Activated CD8-positive, alpha-beta T cell treated with anti-CD3 and anti-CD28 coated beads for 36 hours (primary cell): ENCODE results near the gene SPINDOC. TPM values are rescaled to one million over a fixed set of nuclear protein-coding genes. Genes with fewer than 3 reads are reported as not detected.
"Not testable (repeated sequence)": the region's sequence is repeated elsewhere in the genome, so short reads cannot be mapped to it uniquely, and the experiment has no call there.

Experiments used
- ATAC-seq: fragments of 200-7000 bp; cut with Tn5 transposase; one replicate; pipeline ENCODE4 v1.10.0; 2021; ENCODE audit warnings: mild to moderate bottlenecking, moderate library complexity
- CTCF ChIA-PET: fragments of 350-600 bp; sonication (Branson Sonifier 250); formaldehyde crosslinking; loops from one replicate; lab custom pipeline; 2021; ENCODE audit warnings: antibody characterized with exemption; lab: Charles Lee
- POLR2A ChIA-PET: fragments of 350-600 bp; sonication (Branson Sonifier 250); formaldehyde crosslinking; loops from one replicate; lab custom pipeline; 2021; ENCODE audit warnings: antibody characterized with exemption; lab: Charles Lee
- DNase-seq: peaks from one replicate; pipeline ENCODE4 v3.0.0-alpha.2; 2020
- H3K27ac Mint-ChIP-seq: one replicate; pipeline ENCODE4 v1.8.0; 2021; ENCODE audit warnings: mild to moderate bottlenecking, mixed read lengths
- H3K27me3 Mint-ChIP-seq: one replicate; pipeline ENCODE4 v1.8.0; 2021; ENCODE audit warnings: mixed read lengths
- H3K36me3 Mint-ChIP-seq: one replicate; pipeline ENCODE4 v1.8.0; 2021; ENCODE audit warnings: low read depth, mixed read lengths
- H3K4me1 Mint-ChIP-seq: one replicate; pipeline ENCODE4 v1.8.0; 2021; ENCODE audit warnings: low read depth, mixed read lengths
- H3K4me3 Mint-ChIP-seq: one replicate; pipeline ENCODE4 v1.8.0; 2021; ENCODE audit warnings: mild to moderate bottlenecking, moderate library complexity, mixed read lengths
- H3K9me3 Mint-ChIP-seq: one replicate; pipeline ENCODE4 v1.8.0; 2021; ENCODE audit warnings: mixed read lengths
- CTCF ChIP-seq: fragments of 200-600 bp; IDR thresholded peaks from one replicate; pipeline ENCODE4 v1.8.0; 2022; ENCODE audit warnings: antibody characterized with exemption, mild to moderate bottlenecking
- intact Hi-C: fragments of 100-400 bp; cut with micrococcal nuclease; formaldehyde crosslinking; loops from one replicate; pipeline ENCODE4 v1.10.0; 2022
- total RNA-seq, 2 experiments: library from RNA; stranded (reverse); gene quantifications; one replicate each; pipeline ENCODE4 v1.2.3, GENCODE V29; 2021

The SPINDOC gene
- total RNA-seq, 2 experiments from 2014 or later, result 28.4 to 29.0 TPM

- DNase-seq, result no peak
- no peaks in the 10 kb centered on the region for H3K4me1 Mint-ChIP-seq
- POLR2A ChIA-PET, result no interaction called here
Measured at GRCh38 chr11:63804259-63804658, 9.0 kb upstream of the SPINDOC start.

GRCh38 chr11:63805844-63806415, 7.3 kb upstream of the SPINDOC start:
- no peak for DNase-seq
- Mint-ChIP-seq H3K36me3 (no peaks in the 10 kb centered on the region), H3K4me3 (no peak overlapping the region), H3K9me3 (no peaks in the 10 kb centered on the region), H3K27me3 (no peaks in the 10 kb centered on the region), H3K27ac (no peak overlapping the region), H3K4me1 (no peaks in the 10 kb centered on the region)
- no peak for TF ChIP-seq CTCF
- ChIA-PET POLR2A (interaction anchor here (1.0 kb wide), 1 partner anchor 14 kb away, joined by 4 read pairs; no protein-coding TSS in a partner anchor), CTCF (no interaction called here)
- intact Hi-C loops, result no loop called here
- no peak for ATAC-seq

More at GRCh38 chr11:63804259-63804658, 9.0 kb upstream of the SPINDOC start:
- intact Hi-C loops, result no loop called here
- no peak overlapping the region for H3K4me3 Mint-ChIP-seq
- no peaks in the 10 kb centered on the region for H3K36me3 Mint-ChIP-seq
- H3K9me3 Mint-ChIP-seq, result no peaks in the 10 kb centered on the region
- CTCF ChIA-PET, result interaction anchor here (1.6 kb wide), 1 partner anchor 10 kb away, joined by 3 read pairs; no protein-coding TSS in a partner anchor
- no peaks in the 10 kb centered on the region for H3K27me3 Mint-ChIP-seq
- TF ChIP-seq CTCF, result no peak
- H3K27ac Mint-ChIP-seq, result no peak overlapping the region
- no peak for ATAC-seq

DNA sequence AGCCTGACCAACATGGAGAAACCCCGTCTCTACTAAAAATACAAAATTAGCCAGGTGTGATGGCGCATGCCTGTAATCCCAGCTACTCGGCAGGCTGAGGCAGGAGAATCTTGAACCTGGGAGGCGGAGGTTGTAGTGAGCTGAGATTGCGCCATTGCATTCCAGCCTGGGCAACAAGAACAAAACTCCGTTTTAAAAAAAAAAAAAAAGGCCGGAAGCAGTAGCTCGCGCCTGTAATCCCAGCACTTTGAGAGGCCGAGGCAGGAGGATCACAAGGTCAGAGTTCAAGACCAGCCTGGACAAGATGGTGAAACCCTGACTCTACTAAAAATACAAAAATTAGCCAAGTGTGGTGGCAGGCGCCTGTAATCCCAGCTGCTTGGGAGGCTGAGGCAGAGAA, 2.9 kb upstream of the SPINDOC start:
- DNase-seq, intact Hi-C loops, H3K4me3 Mint-ChIP-seq, ATAC-seq, H3K9me3 Mint-ChIP-seq, H3K27ac Mint-ChIP-seq, H3K36me3 Mint-ChIP-seq, H3K27me3 Mint-ChIP-seq: not testable (repeated sequence)
- POLR2A ChIA-PET, result interaction anchor here (1.0 kb wide), 1 partner anchor 25 kb away, joined by 4 read pairs; no protein-coding TSS in a partner anchor
- H3K4me1 Mint-ChIP-seq, result peaks cover 19% of the 10 kb centered on the region
- CTCF ChIA-PET, result interaction anchor here (0.7 kb wide), 1 partner anchor 27 kb away, joined by 3 read pairs; no protein-coding TSS in a partner anchor

DNA sequence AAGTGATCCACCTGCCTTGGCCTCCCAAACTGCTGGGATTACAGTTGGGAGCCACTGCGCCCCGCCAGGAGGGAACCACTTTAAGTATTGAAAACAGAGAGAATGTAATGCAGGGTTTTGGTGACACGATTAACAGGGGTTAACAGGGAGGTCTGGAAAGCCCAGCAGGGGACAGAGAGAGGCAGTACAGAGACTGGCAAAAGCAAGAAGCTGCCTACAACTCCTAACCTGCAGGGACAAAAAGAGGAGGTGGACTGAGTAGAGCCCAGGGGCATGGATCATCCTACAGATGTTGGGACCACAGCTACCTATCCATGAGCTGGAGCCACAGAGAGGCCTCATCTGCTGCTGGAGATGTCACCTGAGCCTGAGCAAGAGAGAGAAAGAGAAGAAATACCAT, 1.7 kb upstream of the SPINDOC start:
- intact Hi-C loops, result no loop called here
- Mint-ChIP-seq H3K27me3 (no peaks in the 10 kb centered on the region), H3K27ac (no peak overlapping the region), H3K4me3 (peak overlapping the region; percentile 18), H3K4me1 (peaks cover 24% of the 10 kb centered on the region), H3K9me3 (no peaks in the 10 kb centered on the region), H3K36me3 (peaks cover 13% of the 10 kb centered on the region)
- no peak for ATAC-seq
- no peak for DNase-seq
- CTCF ChIA-PET, result no interaction called here
- TF ChIP-seq CTCF, result no peak
- POLR2A ChIA-PET, result interaction anchor here (1.0 kb wide), 1 partner anchor 27 kb away, joined by 4 read pairs; no protein-coding TSS in a partner anchor

- Mint-ChIP-seq H3K4me1 (peaks cover 24% of the 10 kb centered on the region), H3K4me3 (peak overlapping the region; percentile 78), H3K27ac (peak overlapping the region; percentile 50), H3K9me3 (no peaks in the 10 kb centered on the region), H3K27me3 (no peaks in the 10 kb centered on the region), H3K36me3 (peaks cover 23% of the 10 kb centered on the region)
- TF ChIP-seq CTCF, result no peak
- ChIA-PET POLR2A (interaction anchor here (0.6 to 1.0 kb wide), 2 partner anchors 45 to 161 kb away, joined by 3 read pairs; partner anchors contain the start of gene ZFTA), CTCF (interaction anchor here (1.1 kb wide), 1 partner anchor 9 kb away, joined by 3 read pairs; no protein-coding TSS in a partner anchor)
- ATAC-seq, result peak; percentile 38
- DNase-seq, result peak; percentile 58
- intact Hi-C loops, result no loop called here
Measured at GRCh38 chr11:63813563-63814382, 517 bp downstream of the SPINDOC start.
